Hepatocyte (in vitro differentiated cells): ENCODE data around the gene RDM1.

Source experiments
- CTCF ChIP-seq: fragments of 200-600 bp; sonication (generic); IDR thresholded peaks from 2 replicates; pipeline ENCODE4 v1.5.1; 2016; ENCODE audit warnings: antibody characterized with exemption, mild to moderate bottlenecking; ENCODE audit not compliant: poor library complexity
- EZH2 ChIP-seq: fragments of 200-600 bp; sonication (generic); IDR thresholded peaks from 2 replicates; pipeline ENCODE4 v1.6.1; 2016; ENCODE audit warnings: antibody characterized with exemption, mild to moderate bottlenecking, borderline replicate concordance

- TF ChIP-seq CTCF (no peak), EZH2 (no peak)
These were observed 28.9 kb downstream of the RDM1 start for GRCh38 chr17:35901631-35902175.
